ENCODE measurements around the gene PCP4L1. TPM values are rescaled to one million over a fixed set of nuclear protein-coding genes. Genes with fewer than 3 reads are reported as not detected.

PCP4L1 gene
- polyA plus RNA-seq (2013, experiment 1 of 2), result 0.83 TPM
- polyA plus RNA-seq (2013, experiment 2 of 2), result 0.66 TPM

DNA sequence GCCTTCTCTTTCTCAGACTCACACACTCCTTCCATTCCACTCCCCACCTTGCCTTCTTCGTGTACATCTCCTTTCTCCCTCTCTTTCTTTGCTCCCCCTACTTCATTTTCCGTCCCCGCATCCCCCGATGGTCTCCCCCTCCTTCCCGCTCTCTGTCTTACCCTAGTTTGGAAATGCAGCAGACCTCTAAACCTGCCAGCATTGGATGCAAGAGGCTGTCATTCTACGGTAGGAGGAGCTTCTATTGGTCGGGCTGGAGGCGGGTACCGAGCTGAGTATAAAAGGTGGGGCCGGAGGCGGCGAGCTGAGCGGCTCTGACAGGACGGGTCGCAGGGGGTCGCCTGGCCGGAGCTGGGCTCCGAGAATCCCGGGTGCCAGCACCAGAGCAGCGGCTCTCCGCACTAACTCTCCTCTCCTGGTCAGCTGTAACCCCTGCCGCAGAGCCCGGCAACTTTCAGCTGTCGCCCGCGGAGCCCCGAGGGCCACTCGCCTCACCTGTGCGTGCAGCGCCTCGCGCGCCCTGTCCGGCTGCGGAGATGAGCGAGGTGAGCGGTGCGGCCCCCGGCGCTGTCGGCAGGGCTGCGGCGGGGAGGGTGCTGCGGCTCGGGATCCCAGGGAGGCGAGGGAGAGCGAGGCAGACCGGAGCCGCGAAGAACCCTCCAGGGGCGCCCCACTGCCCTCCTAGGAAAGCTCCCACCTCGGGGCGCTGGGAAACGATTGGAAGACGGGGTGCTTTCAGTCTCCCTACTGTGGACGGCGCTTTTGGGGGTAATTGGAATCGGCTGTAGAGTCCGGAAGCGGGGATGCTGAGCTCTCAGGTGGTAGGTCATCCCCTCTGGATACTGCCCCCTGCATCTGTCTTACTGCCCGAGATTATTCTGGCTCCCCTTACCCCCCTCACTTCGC is at the start of gene PCP4L1:
PCP4L1 (plus strand) TSS at position 307 of the 906 bp plus-strand sequence; CDS start at position 537, 230 bp downstream.
- no peak within 1 kb of the TSS for H2BK15ac ChIP-seq (replicated peaks; ENCODE audit: low read depth)
- H3K23ac ChIP-seq (ENCODE audit: low read length), result no peak within 1 kb of the TSS
- H3K27me3 ChIP-seq (ENCODE audit: insufficient read depth, low read length, poor library complexity), result peaks cover 16% of the 10 kb centered on the region
- peak within 1 kb of the TSS; percentile 62 for H3K9ac ChIP-seq (ENCODE audit: low read length)
- H3K4ac ChIP-seq (ENCODE audit: low read depth, low read length), result no peak within 1 kb of the TSS
- peak within 1 kb of the TSS; percentile 88 for H3K4me2 ChIP-seq (ENCODE audit: low read length)
- no CpG with 5 or more reads among the region's 62 CpGs for WGBS (ENCODE audit: extremely low coverage, insufficient coverage, low lambda C conversion rate)
- peak within 1 kb of the TSS; percentile 48 for H3K4me3 ChIP-seq (ENCODE audit: low read length)
- no peaks in the 10 kb centered on the region for H3K79me2 ChIP-seq (ENCODE audit: control insufficient read depth, insufficient read depth, low read length)
- H3K56ac ChIP-seq (ENCODE audit: low read length), result peak within 1 kb of the TSS; percentile 77
- no peak within 1 kb of the TSS for H4K8ac ChIP-seq (ENCODE audit: low read depth, low read length)
- no peaks in the 10 kb centered on the region for H3K4me1 ChIP-seq (ENCODE audit: control insufficient read depth, low read depth, low read length)
- H2BK5ac ChIP-seq (ENCODE audit: low read length), result no peak within 1 kb of the TSS
- H4K5ac ChIP-seq (ENCODE audit: low read length), result no peak within 1 kb of the TSS
- no peaks in the 10 kb centered on the region for H3K36me3 ChIP-seq (ENCODE audit: control insufficient read depth, insufficient read depth, low read length)
- DNase-seq, result peak; percentile 94
- no peaks in the 10 kb centered on the region for H3K79me1 ChIP-seq (ENCODE audit: low read length)
- no peak within 1 kb of the TSS for H2AK5ac ChIP-seq (ENCODE audit: low read length)
- H2BK120ac ChIP-seq (ENCODE audit: low read depth, low read length), result no peak within 1 kb of the TSS
- no peak within 1 kb of the TSS for H3K18ac ChIP-seq (ENCODE audit: low read length)
- no peak within 1 kb of the TSS for H3K27ac ChIP-seq (ENCODE audit: low read depth, low read length)

DNA sequence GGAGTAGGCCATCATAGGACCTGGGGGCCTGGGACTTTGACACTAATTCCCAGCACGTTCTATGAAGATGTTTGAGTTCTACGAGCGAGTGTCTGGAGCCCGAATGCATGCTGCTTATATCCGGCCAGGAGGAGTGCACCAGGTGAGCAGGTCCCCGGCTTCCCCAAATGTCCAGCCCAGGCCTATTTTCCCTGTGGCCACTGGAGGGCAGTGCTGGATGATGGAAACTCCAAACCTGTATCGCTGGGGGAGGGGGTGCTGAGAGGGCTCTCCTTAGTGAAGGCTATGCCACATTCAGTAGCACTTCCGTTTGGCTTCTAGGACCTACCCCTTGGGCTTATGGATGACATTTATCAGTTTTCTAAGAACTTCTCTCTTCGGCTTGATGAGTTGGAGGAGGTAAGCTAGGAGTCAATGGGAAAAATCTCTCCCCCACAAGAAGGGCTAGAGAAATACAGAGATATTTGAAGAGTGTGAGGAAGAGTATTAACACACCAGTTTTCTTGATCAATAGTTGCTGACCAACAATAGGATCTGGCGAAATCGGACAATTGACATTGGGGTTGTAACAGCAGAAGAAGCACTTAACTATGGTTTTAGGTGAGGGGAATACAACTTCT is 48.6 kb upstream of the PCP4L1 start:
- H2AK5ac ChIP-seq (ENCODE audit: low read length), result no peak overlapping the region
- no peaks in the 10 kb centered on the region for H3K79me2 ChIP-seq (ENCODE audit: control insufficient read depth, insufficient read depth, low read length)
- no peaks in the 10 kb centered on the region for H3K79me1 ChIP-seq (ENCODE audit: low read length)
- no peak overlapping the region for H2BK5ac ChIP-seq (ENCODE audit: low read length)
- H3K18ac ChIP-seq (ENCODE audit: low read length), result no peak overlapping the region
- H4K8ac ChIP-seq (ENCODE audit: low read depth, low read length), result no peak overlapping the region
- no CpG with 5 or more reads among the region's 11 CpGs for WGBS (ENCODE audit: extremely low coverage, insufficient coverage, low lambda C conversion rate)
- H3K4me3 ChIP-seq (ENCODE audit: low read length), result no peak overlapping the region
- peak; percentile 93 for DNase-seq
- H2BK120ac ChIP-seq (ENCODE audit: low read depth, low read length), result no peak overlapping the region
- H3K4me1 ChIP-seq (ENCODE audit: control insufficient read depth, low read depth, low read length), result peaks cover 2% of the 10 kb centered on the region
- no peak overlapping the region for H3K4ac ChIP-seq (ENCODE audit: low read depth, low read length)
- no peak overlapping the region for H3K4me2 ChIP-seq (ENCODE audit: low read length)
- H3K23ac ChIP-seq (ENCODE audit: low read length), result no peak overlapping the region
- peak overlapping the region; percentile 30 for H3K9ac ChIP-seq (ENCODE audit: low read length)
- no peak overlapping the region for H2BK15ac ChIP-seq (replicated peaks; ENCODE audit: low read depth)
- H4K5ac ChIP-seq (ENCODE audit: low read length), result no peak overlapping the region
- H3K56ac ChIP-seq (ENCODE audit: low read length), result peak overlapping the region; percentile 17
- no peak overlapping the region for H3K27ac ChIP-seq (ENCODE audit: low read depth, low read length)
- peaks cover 15% of the 10 kb centered on the region for H3K36me3 ChIP-seq (ENCODE audit: control insufficient read depth, insufficient read depth, low read length)
- H3K27me3 ChIP-seq (ENCODE audit: insufficient read depth, low read length, poor library complexity), result no peaks in the 10 kb centered on the region

DNA sequence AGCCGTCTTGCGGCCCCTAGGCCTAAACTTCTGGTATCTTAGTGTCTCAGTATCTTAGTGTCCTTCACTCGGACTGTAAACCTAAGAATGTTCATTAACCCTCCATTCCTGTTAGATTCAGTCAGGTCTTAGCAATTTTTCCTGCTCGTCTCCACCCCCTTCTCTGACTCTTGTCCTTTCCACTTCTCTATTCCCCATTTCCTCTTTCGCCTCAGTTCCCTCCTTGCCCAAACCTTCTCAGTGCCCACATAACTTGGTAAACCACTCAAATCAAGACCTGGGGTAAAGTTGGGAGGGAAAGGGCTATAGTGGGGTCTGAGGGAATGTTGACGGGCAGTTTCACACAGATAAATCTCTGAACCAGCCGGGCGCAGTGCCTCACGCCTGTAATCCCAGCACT is 44.2 kb upstream of the PCP4L1 start:
- no peaks in the 10 kb centered on the region for H3K79me2 ChIP-seq (ENCODE audit: control insufficient read depth, insufficient read depth, low read length)
- H4K8ac ChIP-seq (ENCODE audit: low read depth, low read length), result no peak overlapping the region
- H2BK120ac ChIP-seq (ENCODE audit: low read depth, low read length), result no peak overlapping the region
- no peak overlapping the region for H3K4ac ChIP-seq (ENCODE audit: low read depth, low read length)
- WGBS (ENCODE audit: extremely low coverage, insufficient coverage, low lambda C conversion rate), result no CpG with 5 or more reads among the region's 9 CpGs
- no peak overlapping the region for H2BK15ac ChIP-seq (replicated peaks; ENCODE audit: low read depth)
- H3K4me3 ChIP-seq (ENCODE audit: low read length), result no peak overlapping the region
- H3K4me2 ChIP-seq (ENCODE audit: low read length), result no peak overlapping the region
- peaks cover 14% of the 10 kb centered on the region for H3K36me3 ChIP-seq (ENCODE audit: control insufficient read depth, insufficient read depth, low read length)
- no peaks in the 10 kb centered on the region for H3K27me3 ChIP-seq (ENCODE audit: insufficient read depth, low read length, poor library complexity)
- no peak overlapping the region for H3K18ac ChIP-seq (ENCODE audit: low read length)
- H2BK5ac ChIP-seq (ENCODE audit: low read length), result no peak overlapping the region
- no peaks in the 10 kb centered on the region for H3K79me1 ChIP-seq (ENCODE audit: low read length)
- H4K5ac ChIP-seq (ENCODE audit: low read length), result no peak overlapping the region
- no peak for DNase-seq
- no peak overlapping the region for H3K23ac ChIP-seq (ENCODE audit: low read length)
- H2AK5ac ChIP-seq (ENCODE audit: low read length), result no peak overlapping the region
- H3K9ac ChIP-seq (ENCODE audit: low read length), result no peak overlapping the region
- peaks cover 2% of the 10 kb centered on the region for H3K4me1 ChIP-seq (ENCODE audit: control insufficient read depth, low read depth, low read length)
- H3K27ac ChIP-seq (ENCODE audit: low read depth, low read length), result no peak overlapping the region
- no peak overlapping the region for H3K56ac ChIP-seq (ENCODE audit: low read length)

DNA sequence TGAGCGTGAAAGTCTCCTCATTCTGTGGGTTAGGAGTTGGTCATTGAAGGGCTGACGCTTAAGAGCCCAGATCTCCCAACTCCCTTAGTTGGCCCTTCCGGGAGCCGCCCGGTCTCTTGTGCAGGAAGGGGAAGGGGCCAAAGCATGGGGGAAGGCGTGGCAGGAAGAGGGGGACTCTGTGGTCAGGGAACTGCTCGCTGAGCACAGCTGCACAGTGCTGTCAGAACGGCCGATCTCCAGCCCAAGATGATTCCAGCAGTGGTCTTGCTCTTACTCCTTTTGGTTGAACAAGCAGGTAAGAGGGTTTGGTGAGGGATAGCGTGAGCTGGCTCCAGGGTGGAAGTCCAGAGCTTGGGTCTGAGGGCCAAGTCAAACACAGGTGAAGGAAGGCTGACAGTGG is 43.5 kb upstream of the PCP4L1 start, which contains the start of gene FCER1G:
FCER1G (plus strand) TSS at position 220 of the 400 bp plus-strand sequence; CDS start at position 247, 27 bp downstream.
- Histone ChIP-seq H2BK120ac (ENCODE audit: low read depth, low read length) (no peak within 1 kb of the TSS), H2BK15ac (replicated peaks; ENCODE audit: low read depth) (no peak within 1 kb of the TSS), H3K36me3 (ENCODE audit: control insufficient read depth, insufficient read depth, low read length) (peaks cover 14% of the 10 kb centered on the region), H3K18ac (ENCODE audit: low read length) (no peak within 1 kb of the TSS), H3K27ac (ENCODE audit: low read depth, low read length) (no peak within 1 kb of the TSS), H3K56ac (ENCODE audit: low read length) (no peak within 1 kb of the TSS), H3K4me3 (ENCODE audit: low read length) (no peak within 1 kb of the TSS), H4K8ac (ENCODE audit: low read depth, low read length) (no peak within 1 kb of the TSS), H3K9ac (ENCODE audit: low read length) (no peak within 1 kb of the TSS), H3K4ac (ENCODE audit: low read depth, low read length) (no peak within 1 kb of the TSS), H3K4me2 (ENCODE audit: low read length) (no peak within 1 kb of the TSS), H2BK5ac (ENCODE audit: low read length) (no peak within 1 kb of the TSS), H3K79me2 (ENCODE audit: control insufficient read depth, insufficient read depth, low read length) (no peaks in the 10 kb centered on the region), H3K4me1 (ENCODE audit: control insufficient read depth, low read depth, low read length) (peaks cover under 1% of the 10 kb centered on the region), H3K27me3 (ENCODE audit: insufficient read depth, low read length, poor library complexity) (no peaks in the 10 kb centered on the region), H4K5ac (ENCODE audit: low read length) (no peak within 1 kb of the TSS), H3K79me1 (ENCODE audit: low read length) (no peaks in the 10 kb centered on the region), H3K23ac (ENCODE audit: low read length) (no peak within 1 kb of the TSS), H2AK5ac (ENCODE audit: low read length) (no peak within 1 kb of the TSS)
- DNase-seq, result no peak
- WGBS (ENCODE audit: extremely low coverage, insufficient coverage, low lambda C conversion rate), result no CpG with 5 or more reads among the region's 10 CpGs

DNA sequence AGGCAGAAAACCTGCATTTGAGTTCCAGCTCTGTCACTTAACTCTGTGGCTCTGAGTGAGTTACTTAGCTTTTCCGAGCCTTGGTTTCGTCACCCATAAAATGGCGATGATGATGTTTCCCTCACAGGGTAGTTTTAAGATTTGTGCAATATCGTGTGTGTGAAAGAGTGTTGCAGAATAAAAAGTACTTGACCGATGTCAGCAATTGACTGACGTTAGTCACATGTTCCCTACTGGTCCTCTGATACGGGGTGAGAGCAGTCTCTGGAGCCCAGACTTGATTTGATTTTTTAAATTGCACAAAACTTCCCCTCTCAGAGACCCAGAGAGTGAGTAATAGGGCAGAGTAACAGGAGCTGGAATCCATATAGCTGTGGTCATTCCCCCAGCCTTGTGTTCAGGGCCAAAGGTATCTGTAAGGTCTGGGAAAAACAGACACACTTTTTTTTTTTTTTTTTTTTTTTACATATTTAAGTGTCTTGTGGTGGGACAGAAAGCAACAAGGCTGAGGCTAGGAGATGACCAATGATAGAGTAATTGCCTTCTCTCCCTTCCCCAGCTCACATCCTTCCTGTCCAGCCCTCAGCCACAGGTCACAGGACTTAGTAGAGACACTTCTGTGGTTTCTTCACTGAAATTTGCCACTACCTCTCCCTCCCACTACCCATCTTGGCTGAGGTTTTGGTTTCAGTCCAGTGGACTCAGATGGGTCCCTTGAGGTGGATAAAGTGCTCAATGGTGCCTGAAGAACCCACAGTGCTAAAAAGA is 41.4 kb upstream of the PCP4L1 start:
- Histone ChIP-seq H4K5ac (ENCODE audit: low read length) (no peak overlapping the region), H4K8ac (ENCODE audit: low read depth, low read length) (no peak overlapping the region), H3K36me3 (ENCODE audit: control insufficient read depth, insufficient read depth, low read length) (peaks cover 8% of the 10 kb centered on the region), H2AK5ac (ENCODE audit: low read length) (no peak overlapping the region), H3K18ac (ENCODE audit: low read length) (no peak overlapping the region), H2BK120ac (ENCODE audit: low read depth, low read length) (no peak overlapping the region), H3K4me3 (ENCODE audit: low read length) (no peak overlapping the region), H3K4me1 (ENCODE audit: control insufficient read depth, low read depth, low read length) (no peaks in the 10 kb centered on the region), H3K79me1 (ENCODE audit: low read length) (no peaks in the 10 kb centered on the region), H3K23ac (ENCODE audit: low read length) (no peak overlapping the region), H2BK15ac (replicated peaks; ENCODE audit: low read depth) (no peak overlapping the region), H3K27me3 (ENCODE audit: insufficient read depth, low read length, poor library complexity) (no peaks in the 10 kb centered on the region), H3K4ac (ENCODE audit: low read depth, low read length) (no peak overlapping the region), H3K79me2 (ENCODE audit: control insufficient read depth, insufficient read depth, low read length) (no peaks in the 10 kb centered on the region), H2BK5ac (ENCODE audit: low read length) (no peak overlapping the region), H3K56ac (ENCODE audit: low read length) (no peak overlapping the region), H3K27ac (ENCODE audit: low read depth, low read length) (no peak overlapping the region), H3K4me2 (ENCODE audit: low read length) (no peak overlapping the region), H3K9ac (ENCODE audit: low read length) (no peak overlapping the region)
- no CpG with 5 or more reads among the region's 7 CpGs for WGBS (ENCODE audit: extremely low coverage, insufficient coverage, low lambda C conversion rate)
- no peak for DNase-seq

All from mesendoderm (in vitro differentiated cells).